IPS-NIHi7 (cell line): Measurements from ENCODE around the gene TRIM66.

Experiments
- DNase-seq: peaks from one replicate; pipeline ENCODE4 v3.0.0; 2012; ENCODE audit warnings: mixed read lengths; ENCODE audit errors: extremely low spot score

TRIM66 gene

GRCh38 chr11:8658321-8659057, 24.0 kb downstream of the TRIM66 start:
- no peak for DNase-seq

- no peak for DNase-seq
These were observed 26.2 kb downstream of the TRIM66 start for GRCh38 chr11:8656291-8656690.

GRCh38 chr11:8654503-8654902, 28.0 kb downstream of the TRIM66 start:
- DNase-seq: no peak

GRCh38 chr11:8652140-8652539, 30.3 kb downstream of the TRIM66 start:
- no peak for DNase-seq

GRCh38 chr11:8650401-8650990, 32.0 kb downstream of the TRIM66 start:
- no peak for DNase-seq

- no peak for DNase-seq
These were observed 33.1 kb downstream of the TRIM66 start for GRCh38 chr11:8649361-8649760.

- DNase-seq: no peak
These were observed 35.6 kb downstream of the TRIM66 start for GRCh38 chr11:8646873-8647272.

- DNase-seq: no peak
These were observed 40.1 kb downstream of the TRIM66 start for GRCh38 chr11:8642196-8642841.

- no peak for DNase-seq
These were observed 41.1 kb downstream of the TRIM66 start for GRCh38 chr11:8641332-8641731.

- DNase-seq: peak; percentile 72
These were observed 42.1 kb downstream of the TRIM66 start for GRCh38 chr11:8640267-8640906.

- DNase-seq: no peak
These were observed 42.8 kb downstream of the TRIM66 start for GRCh38 chr11:8639655-8640054.

GRCh38 chr11:8638300-8638699, 44.2 kb downstream of the TRIM66 start:
- DNase-seq: no peak

GRCh38 chr11:8636127-8636526, 46.3 kb downstream of the TRIM66 start:
- no peak for DNase-seq

- DNase-seq: no peak
These were observed 48.0 kb downstream of the TRIM66 start for GRCh38 chr11:8634498-8634897.

- DNase-seq: no peak
These were observed 50.9 kb downstream of the TRIM66 start for GRCh38 chr11:8631395-8632118.

GRCh38 chr11:8624698-8625097, 57.8 kb downstream of the TRIM66 start:
- DNase-seq: no peak

GRCh38 chr11:8621147-8621546, 61.3 kb downstream of the TRIM66 start:
- DNase-seq: no peak

- no peak for DNase-seq
These were observed 65.4 kb downstream of the TRIM66 start for GRCh38 chr11:8617063-8617462.

GRCh38 chr11:8615291-8616032, 67.0 kb downstream of the TRIM66 start:
- DNase-seq: no peak

- DNase-seq: no peak
These were observed 68.0 kb downstream of the TRIM66 start for GRCh38 chr11:8614497-8614896.

- DNase-seq: no peak
These were observed 69.4 kb downstream of the TRIM66 start for GRCh38 chr11:8613036-8613435.
